ENCODE measurements around the gene HNRNPA1L2. TPM values are rescaled to one million over a fixed set of nuclear protein-coding genes. Genes with fewer than 3 reads are reported as not detected.
A peak's percentile ranks its signal among the peaks of the same experiment; 100 is the strongest.

The HNRNPA1L2 gene
- polyA plus RNA-seq, 2 of the 4 experiments (the other 2 are of a cell fraction) = 5.8 to 8.5 TPM

GRCh38 chr13:52665325-52665724, 23.1 kb downstream of the HNRNPA1L2 start:
- Histone ChIP-seq H3K4me2 (no peak overlapping the region), H3K4me3 (no peak overlapping the region), H3K4me1 (no peaks in the 10 kb centered on the region), H3K9me3 (no peaks in the 10 kb centered on the region), H3K27ac (no peak overlapping the region)
- FAIRE-seq (no peak), ATAC-seq (no peak), DNase-seq (ENCODE audit: low read depth in 1 of 2, low spot score in 1 of 2) (peak; percentile 7 to 10)
- ChIA-PET POLR2A (interaction anchor here (1.0 kb wide), 1 partner anchor 13 kb away, joined by 3 read pairs; the partner anchor contains the start of gene SUGT1), CTCF (interaction anchor here (0.6 to 2.6 kb wide), 10 partner anchors 9 to 303 kb away, joined by 3 to 20 read pairs (median 4); partner anchors contain the start of gene SUGT1)
- TF ChIP-seq SMC3 (IDR thresholded peaks at IDR 0.05) (no peak), CTCF (IDR thresholded peaks at IDR 0.05) (peak; percentile 39; the same call in 2 of the 3 replicates), RAD21 (conservative IDR thresholded peaks at IDR 0.05 in 1 of 2, IDR thresholded peaks at IDR 0.05 in 1 of 2) (peak; percentile 14 to 17; a peak in 1 of 5 replicates), NFE2L2 (conservative IDR thresholded peaks at IDR 0.05; ENCODE audit: low read length) (no peak), CHD2 (IDR thresholded peaks at IDR 0.05; ENCODE audit: low read length, partially characterized antibody) (no peak)

GRCh38 chr13:52669677-52670076, 27.4 kb downstream of the HNRNPA1L2 start:
- Histone ChIP-seq H3K4me1 (no peaks in the 10 kb centered on the region), H3K4me2 (no peak overlapping the region), H3K4me3 (no peak overlapping the region), H3K9me3 (no peaks in the 10 kb centered on the region), H3K27ac (no peak overlapping the region)
- 87% methylated on average over 2 of the region's 2 CpGs for WGBS (ENCODE audit: missing lambda C conversion rate)
- FAIRE-seq (no peak), ATAC-seq (no peak), DNase-seq (ENCODE audit: low read depth in 1 of 2, low spot score in 1 of 2) (no peak)
- TF ChIP-seq HES2 (IDR thresholded peaks at IDR 0.05) (no peak), JUNB (IDR thresholded peaks at IDR 0.05) (no peak), EP300 (IDR thresholded peaks at IDR 0.05) (no peak), EHF (CRISPR knock-in tag; IDR thresholded peaks at IDR 0.05) (no peak), RCOR1 (IDR thresholded peaks at IDR 0.05; ENCODE audit: low read depth, low read length) (no peak), CBX8 (IDR thresholded peaks at IDR 0.05) (no peak), CTCF (IDR thresholded peaks at IDR 0.05) (no peak; the same call in 2 of the 3 replicates), HEYL (CRISPR knock-in tag; IDR thresholded peaks at IDR 0.05) (no peak), ZC3H11A (IDR thresholded peaks at IDR 0.05) (no peak)
- POLR2A ChIA-PET = no interaction called here
- CTCF ChIA-PET = no interaction called here

GRCh38 chr13:52670726-52671125, 28.5 kb downstream of the HNRNPA1L2 start:
- no peaks in the 10 kb centered on the region for H3K4me1 ChIP-seq

GRCh38 chr13:52673465-52673864, 31.2 kb downstream of the HNRNPA1L2 start:
- ChIA-PET CTCF (no interaction called here), POLR2A (interaction anchor here (0.7 kb wide), 1 partner anchor 56 kb away, joined by 3 read pairs; no protein-coding TSS in a partner anchor)
- no peak overlapping the region for H3K27ac ChIP-seq
- ATAC-seq (no peak), DNase-seq (ENCODE audit: low read depth in 1 of 2, low spot score in 1 of 2) (no peak), FAIRE-seq (no peak)
- H3K4me3 ChIP-seq = no peak overlapping the region
- no peak for TF ChIP-seq ESRRA (IDR thresholded peaks at IDR 0.05; ENCODE audit: borderline replicate concordance, low read length)
- no peak for TF ChIP-seq EHMT2 (IDR thresholded peaks at IDR 0.05; ENCODE audit: low read depth)
- TF ChIP-seq HOXB13 (CRISPR knock-in tag; IDR thresholded peaks at IDR 0.05; ENCODE audit: low read depth) = no peak
- TF ChIP-seq RFX5 (IDR thresholded peaks at IDR 0.05) = no peak
- no peak for TF ChIP-seq JUN (IDR thresholded peaks at IDR 0.05)
- no peak for TF ChIP-seq RCOR1 (IDR thresholded peaks at IDR 0.05; ENCODE audit: low read depth, low read length)
- no peak for TF ChIP-seq FOSB (CRISPR knock-in tag; IDR thresholded peaks at IDR 0.05)
- TF ChIP-seq ELK1 (IDR thresholded peaks at IDR 0.05; ENCODE audit: low read depth, low read length) = no peak
- no peak for TF ChIP-seq CBX8 (IDR thresholded peaks at IDR 0.05)
- TF ChIP-seq ZFP36 (IDR thresholded peaks at IDR 0.05; ENCODE audit: borderline replicate concordance, partially characterized antibody) = no peak
- no peak for TF ChIP-seq FOSL2 (IDR thresholded peaks at IDR 0.05)
- TF ChIP-seq FOSL2 (CRISPR knock-in tag; IDR thresholded peaks at IDR 0.05) = no peak
- TF ChIP-seq TFCP2L1 (CRISPR knock-in tag; IDR thresholded peaks at IDR 0.05) = no peak
- 100% methylated on average over 1 of the region's 1 CpG for WGBS (ENCODE audit: missing lambda C conversion rate)
- H3K9me3 ChIP-seq = no peaks in the 10 kb centered on the region
- no peaks in the 10 kb centered on the region for H3K4me1 ChIP-seq
- H3K4me2 ChIP-seq = no peak overlapping the region

More at GRCh38 chr13:52670726-52671125, 28.5 kb downstream of the HNRNPA1L2 start:
- FAIRE-seq = no peak
- Histone ChIP-seq H3K4me3 (no peak overlapping the region), H3K9me3 (no peaks in the 10 kb centered on the region), H3K27ac (no peak overlapping the region), H3K4me2 (no peak overlapping the region)
- DNase-seq (ENCODE audit: low read depth in 1 of 2, low spot score in 1 of 2) = no peak
- TF ChIP-seq CHD4 (IDR thresholded peaks at IDR 0.05; ENCODE audit: borderline replicate concordance) (no peak), MAFK (IDR thresholded peaks at IDR 0.05; ENCODE audit: partially characterized antibody) (peak; percentile 45)
- POLR2A ChIA-PET = no interaction called here
- no peak for ATAC-seq
- CTCF ChIA-PET = interaction anchor here (2.0 kb wide), 1 partner anchor 139 kb away, joined by 5 read pairs; no protein-coding TSS in a partner anchor
- 94% methylated on average over 8 of the region's 8 CpGs for WGBS (ENCODE audit: missing lambda C conversion rate)

All from A549 (cell line).